GM18505 (cell line): Measurements from ENCODE around the gene TNPO2.
A peak's percentile ranks its signal among the peaks of the same experiment; 100 is the strongest.

ENCODE experiments used
- ATAC-seq: cut with Tn5 transposase; IDR thresholded peaks from one replicate; pipeline ENCODE4 v1.9.1; 2021; ENCODE audit not compliant: unreplicated experiment
- POLR2A ChIP-seq: IDR thresholded peaks from 4 replicates; pipeline ENCODE4 v1.6.1; 2011; ENCODE audit warnings: borderline replicate concordance; ENCODE audit not compliant: insufficient read depth, insufficient read length; ENCODE audit errors: extremely low read depth

TNPO2 gene

GRCh38 chr19:12754465-12755196, 30.9 kb upstream of the TNPO2 start:
- ATAC-seq: no peak
- no peak for TF ChIP-seq POLR2A

DNA sequence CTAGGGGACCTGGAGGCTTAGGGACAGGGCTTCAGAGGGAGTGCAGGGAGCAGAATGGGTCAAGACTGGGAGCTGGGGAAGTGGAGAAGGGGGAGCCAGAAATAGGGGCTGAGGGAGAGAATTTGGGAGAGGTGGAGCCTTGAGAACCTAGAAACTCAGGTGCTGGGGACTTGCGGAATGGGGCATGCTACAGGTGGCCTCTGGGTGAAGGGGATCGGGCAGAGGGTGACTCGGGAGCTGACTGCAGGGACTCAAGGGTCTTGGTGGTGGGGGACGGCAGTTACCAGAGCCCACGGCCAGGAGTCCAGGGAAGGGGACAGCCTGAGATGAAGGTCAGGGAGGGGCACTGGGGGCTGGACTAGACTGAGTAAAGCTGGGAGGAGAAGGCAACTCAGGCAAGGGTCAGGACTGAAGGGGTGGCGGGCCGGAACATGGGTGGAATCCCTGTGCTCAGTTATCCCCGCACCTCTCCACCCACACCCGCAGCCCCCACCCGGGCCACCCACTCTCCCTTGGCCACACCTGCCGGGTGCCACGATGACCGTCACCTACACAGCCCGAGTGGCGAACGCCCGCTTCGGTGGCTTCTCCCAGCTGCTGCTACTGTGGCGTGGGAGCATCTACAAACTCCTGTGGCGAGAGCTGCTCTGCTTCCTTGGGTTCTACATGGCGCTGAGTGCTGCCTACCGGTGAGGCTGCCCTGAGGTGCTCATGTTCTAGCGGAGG, 28.5 kb upstream of the TNPO2 start:
- no peak for ATAC-seq
- no peak for TF ChIP-seq POLR2A

- TF ChIP-seq POLR2A: no peak
- ATAC-seq: no peak
These were observed 27.9 kb upstream of the TNPO2 start, which contains the start of gene BEST2 for GRCh38 chr19:12751635-12752034. BEST2 (plus strand) TSS chr19:12751791; CDS start chr19:12752593, 802 bp downstream.

DNA sequence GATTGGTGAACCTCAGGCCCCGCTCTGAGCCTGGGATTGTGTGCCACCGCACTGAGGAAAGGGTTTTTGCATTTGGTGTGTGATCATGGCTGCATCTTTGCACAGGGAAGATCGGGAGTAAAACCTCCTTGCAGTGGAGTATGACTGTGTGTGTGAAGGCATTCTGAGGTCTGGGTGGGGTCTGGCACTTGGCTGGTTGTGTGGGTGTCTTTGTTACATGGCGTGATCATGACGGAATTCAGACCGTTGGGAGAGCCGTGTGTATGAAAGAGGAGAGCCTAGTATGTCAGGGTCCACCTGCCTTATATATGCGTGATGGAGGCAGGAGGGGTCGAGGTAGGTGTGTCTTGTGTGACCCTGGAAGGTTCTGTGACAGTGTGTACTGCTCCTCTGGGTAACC, 27.1 kb upstream of the TNPO2 start:
- TF ChIP-seq POLR2A: no peak
- no peak for ATAC-seq

- ATAC-seq: no peak
- no peak for TF ChIP-seq POLR2A
These were observed 26.3 kb upstream of the TNPO2 start for GRCh38 chr19:12749938-12750521.

GRCh38 chr19:12748489-12748888, 24.8 kb upstream of the TNPO2 start:
- ATAC-seq: no peak
- TF ChIP-seq POLR2A: no peak

- no peak for TF ChIP-seq POLR2A
- no peak for ATAC-seq
These were observed 21.6 kb upstream of the TNPO2 start for GRCh38 chr19:12745166-12745897.

DNA sequence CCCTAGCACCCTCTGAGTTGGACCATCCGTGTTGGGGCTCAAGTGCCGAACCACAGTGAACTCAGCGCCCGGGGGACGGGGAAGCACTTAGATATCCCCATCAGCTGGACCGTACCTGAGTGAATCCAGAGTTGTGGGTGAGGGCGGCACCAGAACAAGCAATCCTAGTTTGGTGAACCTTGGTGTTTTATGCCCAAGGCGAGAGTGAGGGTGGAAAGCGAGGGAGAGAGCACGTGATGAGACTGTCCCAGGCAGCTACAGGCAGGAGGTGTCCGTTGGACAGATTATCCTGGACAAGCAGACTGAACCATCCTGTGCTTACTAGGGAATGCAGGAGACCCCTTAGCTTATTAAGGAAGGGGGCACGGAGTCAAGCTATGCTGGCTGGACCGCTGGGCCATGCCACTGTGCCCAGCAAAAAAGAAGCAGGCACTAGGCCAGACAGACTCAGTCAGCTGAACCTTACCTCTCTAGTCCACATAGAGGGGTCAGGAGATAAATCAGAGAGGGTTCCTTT, 14.2 kb upstream of the TNPO2 start:
- no peak for ATAC-seq
- TF ChIP-seq POLR2A: no peak

DNA sequence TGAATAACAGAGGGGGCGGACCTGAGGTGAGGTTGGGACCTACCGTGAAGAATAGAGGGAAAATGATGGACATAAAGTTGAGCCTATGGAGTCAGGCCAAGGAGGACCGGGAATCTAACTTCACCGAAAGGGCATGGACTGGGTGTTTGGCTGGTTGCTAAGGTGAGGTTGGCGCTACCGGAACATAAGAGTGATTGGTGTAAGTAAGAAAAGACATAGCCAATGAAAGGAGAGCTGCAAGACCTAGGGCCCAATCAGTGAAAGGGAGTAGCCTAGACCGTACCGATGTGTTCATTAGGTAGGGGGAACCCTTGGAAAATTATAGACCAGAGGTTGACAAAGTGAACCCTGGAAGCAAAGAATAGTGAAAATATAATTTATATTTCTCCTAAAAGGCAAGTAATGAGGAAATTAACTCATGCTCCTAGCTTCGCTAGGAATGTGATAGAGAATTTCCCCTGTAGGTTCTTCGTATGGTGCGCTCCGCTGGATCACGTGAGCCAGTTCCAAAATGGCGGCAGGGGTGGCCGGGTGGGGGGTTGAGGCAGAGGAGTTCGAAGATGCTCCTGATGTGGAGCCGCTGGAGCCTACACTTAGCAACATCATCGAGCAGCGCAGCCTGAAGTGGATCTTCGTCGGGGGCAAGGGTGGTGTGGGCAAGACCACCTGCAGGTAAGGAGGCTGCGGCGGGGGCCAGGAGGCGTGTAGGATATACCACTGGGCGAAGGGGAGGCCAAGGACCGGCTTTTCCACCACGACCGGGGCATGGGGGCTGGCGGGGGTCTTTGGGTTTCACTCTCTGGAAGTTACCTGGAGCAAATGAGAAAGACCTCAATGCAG, 13.5 kb upstream of the TNPO2 start, which contains the start of gene GET3:
Gene GET3 (plus strand): TSS at position 503 of the 840 bp plus-strand sequence. CDS start 9 bp downstream, at position 512.
- TF ChIP-seq POLR2A: peak; percentile 90

GRCh38 chr19:12733369-12734214, 9.9 kb upstream of the TNPO2 start:
- ATAC-seq: no peak
- TF ChIP-seq POLR2A: peak; percentile 32

More for the DNA sequence above, 13.5 kb upstream of the TNPO2 start, which contains the start of gene GET3:
- peak; percentile 57 for ATAC-seq

DNA sequence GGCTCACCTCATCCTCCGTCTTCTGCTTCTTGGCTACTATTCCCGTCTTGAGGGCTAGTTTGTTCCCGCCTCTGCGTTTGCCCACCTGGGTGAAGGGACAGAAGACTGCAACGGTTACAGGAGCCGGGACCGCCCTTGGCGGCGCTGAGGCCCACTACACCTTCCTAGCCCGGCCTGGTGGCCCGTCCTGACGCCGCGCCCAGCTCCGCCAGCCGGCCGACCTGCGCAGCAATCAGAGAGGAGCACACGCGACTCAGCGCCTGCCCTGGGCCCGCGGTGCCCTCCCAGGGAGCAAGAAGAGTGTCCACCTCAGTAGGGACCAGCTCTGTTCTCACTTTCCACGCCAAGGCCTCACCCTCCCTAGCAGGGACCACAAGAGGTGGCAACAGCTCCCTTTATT, 7.6 kb upstream of the TNPO2 start:
- no peak for TF ChIP-seq POLR2A

More for the DNA sequence above, 7.6 kb upstream of the TNPO2 start:
- ATAC-seq: no peak
